A673 (cell line): Measurements from ENCODE around the gene NXNL2.

Experiments
- CTCF ChIP-seq: fragments of 300-800, 200-600 bp; sonication (generic); conservative IDR thresholded peaks from 2 replicates; pipeline ENCODE4 v1.5.1; 2017; ENCODE audit warnings: low read depth, mild to moderate bottlenecking, antibody characterized with exemption, low read length, moderate library complexity, mixed read lengths
- EZH2 ChIP-seq: fragments of 200-600 bp; sonication (generic); IDR thresholded peaks from 2 replicates; pipeline ENCODE4 v1.6.1; 2017; ENCODE audit warnings: borderline replicate concordance, low read depth, mild to moderate bottlenecking, mixed read lengths, antibody characterized with exemption, low read length; ENCODE audit not compliant: poor library complexity, severe bottlenecking

GRCh38 chr9:88531920-88532698, 2.9 kb upstream of the NXNL2 start:
- TF ChIP-seq CTCF = peak; percentile 48
- TF ChIP-seq EZH2 = no peak
